AG04449 (cell line): ENCODE measurements around the gene NDRG3.

Experiments
- CTCF ChIA-PET: fragments of 350-600 bp; formaldehyde crosslinking; extraction: SDS; loops from one replicate; lab custom pipeline; 2021; ENCODE audit warnings: antibody characterized with exemption; lab: Yijun Ruan, JAX
- POLR2A ChIA-PET: fragments of 400-600, 350-600 bp; formaldehyde crosslinking; extraction: SDS; loops from one replicate; lab custom pipeline; 2020; ENCODE audit warnings: antibody characterized with exemption, inconsistent platforms; lab: Yijun Ruan, JAX
- DNase-seq: peaks from one replicate; pipeline ENCODE4 v3.0.0-alpha.2; 2010; ENCODE audit warnings: low read depth, low spot score
- H3K4me3 ChIP-seq: 2 replicates; pipeline ENCODE4 v1.5.1; 2011; ENCODE audit warnings: low read depth, mild to moderate bottlenecking, control low read depth, low read length
- CTCF ChIP-seq: IDR thresholded peaks from one replicate; pipeline ENCODE4 v1.5.1; 2011; ENCODE audit warnings: mild to moderate bottlenecking, moderate library complexity, low read length, control low read depth, inconsistent platforms; ENCODE audit not compliant: insufficient read depth; ENCODE audit errors: missing control alignments

NDRG3 gene

GRCh38 chr20:36633285-36633772, 112.6 kb downstream of the NDRG3 start:
- TF ChIP-seq CTCF = no peak
- ChIA-PET CTCF (interaction anchor here (1.1 kb wide), 1 partner anchor 17 kb away, joined by 3 read pairs; no protein-coding TSS in a partner anchor), POLR2A (no interaction called here)
- H3K4me3 ChIP-seq = no peak overlapping the region
- DNase-seq = no peak

DNA sequence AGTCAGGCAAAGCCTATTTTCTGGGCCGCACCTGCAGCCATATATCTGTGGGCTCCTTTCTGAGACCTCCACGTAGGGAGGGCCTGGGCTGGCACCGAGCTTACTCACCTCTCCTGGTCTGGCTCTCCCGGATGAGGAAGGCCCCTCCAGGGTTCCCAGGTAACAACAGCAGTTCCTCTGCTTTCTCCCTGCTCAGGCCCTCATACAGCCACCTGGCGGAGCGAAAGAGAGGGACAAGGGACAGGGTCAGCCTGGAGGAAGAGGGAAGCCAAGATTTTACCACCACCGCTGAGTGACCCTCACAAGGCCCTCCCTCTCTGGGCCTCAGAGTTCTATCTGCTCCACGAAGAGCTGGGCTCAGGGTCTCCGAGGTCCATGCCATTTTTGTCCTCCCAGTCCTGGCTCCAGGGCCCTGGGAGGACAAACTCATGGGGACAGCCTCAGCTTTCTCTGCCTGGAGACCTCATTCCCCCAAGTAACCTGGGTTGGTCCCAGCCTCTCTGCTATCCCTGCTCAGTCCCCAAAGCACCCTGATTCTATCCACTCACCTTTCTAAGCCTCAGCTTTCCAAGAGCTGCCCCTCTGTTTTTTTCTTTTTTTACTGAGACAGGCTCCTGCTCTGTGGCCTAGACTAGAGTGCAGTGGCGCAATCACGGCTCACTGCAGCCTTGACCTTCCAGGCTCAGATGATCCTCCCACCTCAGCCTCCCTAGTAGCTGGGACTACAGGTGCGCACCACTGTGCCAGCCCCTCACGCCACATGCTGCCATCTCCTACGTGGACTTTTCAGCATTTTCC, 113.2 kb downstream of the NDRG3 start:
- no peak for TF ChIP-seq CTCF
- no peak for DNase-seq
- POLR2A ChIA-PET = no interaction called here
- CTCF ChIA-PET = interaction anchor here (1.1 to 1.3 kb wide), 2 partner anchors 16 to 26 kb away, joined by 3 read pairs; no protein-coding TSS in a partner anchor
- no peak overlapping the region for H3K4me3 ChIP-seq

DNA sequence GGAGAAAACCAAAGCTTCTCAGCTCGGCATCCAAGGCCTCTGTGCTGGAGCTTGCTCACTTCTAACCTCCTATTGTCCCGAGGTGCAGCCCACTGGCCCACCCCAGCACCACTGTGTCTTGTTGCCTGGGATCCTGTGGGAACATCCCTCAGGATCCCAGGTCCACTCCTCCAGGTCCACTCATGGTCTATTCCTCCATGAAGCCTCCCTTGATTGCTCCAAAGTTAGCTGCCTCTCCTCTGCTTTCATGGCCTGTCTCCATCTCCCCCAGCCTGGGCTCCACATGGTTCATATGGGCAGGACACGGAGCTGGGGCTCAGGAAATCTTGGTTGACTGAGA, 113.8 kb downstream of the NDRG3 start:
- no peak for DNase-seq
- CTCF ChIA-PET = interaction anchor here (1.3 to 3.2 kb wide), 2 partner anchors 20 to 26 kb away, joined by 3 to 11 read pairs; no protein-coding TSS in a partner anchor
- POLR2A ChIA-PET = no interaction called here
- H3K4me3 ChIP-seq = no peak overlapping the region
- TF ChIP-seq CTCF = no peak

- ChIA-PET POLR2A (no interaction called here), CTCF (interaction anchor here (1.3 to 3.2 kb wide), 2 partner anchors 20 to 25 kb away, joined by 3 to 11 read pairs; no protein-coding TSS in a partner anchor)
- DNase-seq = no peak
- TF ChIP-seq CTCF = no peak
- H3K4me3 ChIP-seq = no peak overlapping the region
Measured at GRCh38 chr20:36631646-36632045, 114.2 kb downstream of the NDRG3 start.

GRCh38 chr20:36629719-36630681, 115.9 kb downstream of the NDRG3 start:
- no peak overlapping the region for H3K4me3 ChIP-seq
- no peak for TF ChIP-seq CTCF
- no peak for DNase-seq
- POLR2A ChIA-PET = interaction anchor here (0.7 kb wide), 1 partner anchor 1796 kb away, joined by 6 read pairs; no protein-coding TSS in a partner anchor
- CTCF ChIA-PET = interaction anchor here (0.7 to 3.2 kb wide), 5 partner anchors 16 to 124 kb away, joined by 3 to 11 read pairs (median 3); partner anchors contain the start of gene RAB5IF
